Measurements from ENCODE around the gene KIDINS220. TPM values are rescaled to one million over a fixed set of nuclear protein-coding genes. Genes with fewer than 3 reads are reported as not detected.

The KIDINS220 gene
- total and polyA plus RNA-seq, 2 of the 13 experiments (the other 11 are each of a cell fraction or from before 2014, with no cell fraction given), result 25.2 to 32.3 TPM

- peak; percentile 41; the same call in 1 of the 2 replicates for TF ChIP-seq ARID5B (CRISPR knock-in tag; IDR thresholded peaks at IDR 0.05)
- TF ChIP-seq KDM5A (IDR thresholded peaks at IDR 0.05; ENCODE audit: borderline replicate concordance, low read length), result no peak
- no peak for TF ChIP-seq UBTF (CRISPR knock-in tag; IDR thresholded peaks at IDR 0.05)
- TF ChIP-seq ZNF331 (CRISPR knock-in tag; IDR thresholded peaks at IDR 0.05), result no peak
- no peak for TF ChIP-seq PITX1 (CRISPR knock-in tag; IDR thresholded peaks at IDR 0.05)
- no peak for TF ChIP-seq SPEN (CRISPR knock-in tag; IDR thresholded peaks at IDR 0.05; ENCODE audit: low read depth)
- TF ChIP-seq ZNF205 (CRISPR knock-in tag; IDR thresholded peaks at IDR 0.05), result no peak
- no peak for TF ChIP-seq HMG20B (CRISPR knock-in tag; conservative IDR thresholded peaks at IDR 0.05)
- TF ChIP-seq ZNF670 (CRISPR knock-in tag; IDR thresholded peaks at IDR 0.05; ENCODE audit: borderline replicate concordance), result no peak
- TF ChIP-seq, protein P1, sequence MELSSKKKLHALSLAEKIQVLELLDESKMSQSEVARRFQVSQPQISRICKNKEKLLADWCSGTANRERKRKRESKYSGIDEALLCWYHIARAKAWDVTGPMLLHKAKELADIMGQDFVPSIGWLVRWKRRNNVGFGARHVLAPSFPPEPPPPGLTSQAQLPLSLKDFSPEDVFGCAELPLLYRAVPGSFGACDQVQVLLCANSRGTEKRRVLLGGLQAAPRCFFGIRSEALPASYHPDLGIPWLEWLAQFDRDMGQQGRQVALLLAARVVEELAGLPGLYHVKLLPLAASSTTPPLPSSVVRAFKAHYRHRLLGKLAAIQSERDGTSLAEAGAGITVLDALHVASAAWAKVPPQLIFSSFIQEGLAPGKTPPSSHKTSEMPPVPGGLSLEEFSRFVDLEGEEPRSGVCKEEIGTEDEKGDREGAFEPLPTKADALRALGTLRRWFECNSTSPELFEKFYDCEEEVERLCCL (CRISPR knock-in tag; IDR thresholded peaks at IDR 0.05; ENCODE audit: borderline replicate concordance), result no peak
- 0 out of 2 replicates have a peak, but pooled peaks have one; percentile 21 for TF ChIP-seq FOSL1 (CRISPR knock-in tag; IDR thresholded peaks at IDR 0.05; ENCODE audit: borderline replicate concordance)
- no peak for TF ChIP-seq ZNF530 (CRISPR knock-in tag; IDR thresholded peaks at IDR 0.05; ENCODE audit: low read depth)
- TF ChIP-seq MAFF (IDR thresholded peaks at IDR 0.05; ENCODE audit: low read depth, low read length), result 0 out of 2 replicates have a peak, but pooled peaks have one; percentile 20
- no peak for TF ChIP-seq SSRP1 (CRISPR knock-in tag; IDR thresholded peaks at IDR 0.05)
- TF ChIP-seq, protein P2, sequence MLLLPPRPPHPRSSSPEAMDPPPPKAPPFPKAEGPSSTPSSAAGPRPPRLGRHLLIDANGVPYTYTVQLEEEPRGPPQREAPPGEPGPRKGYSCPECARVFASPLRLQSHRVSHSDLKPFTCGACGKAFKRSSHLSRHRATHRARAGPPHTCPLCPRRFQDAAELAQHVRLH (CRISPR knock-in tag; IDR thresholded peaks at IDR 0.05; ENCODE audit: borderline replicate concordance, low read depth), result no peak
- TF ChIP-seq TCF12 (IDR thresholded peaks at IDR 0.05), result no peak
- TF ChIP-seq TCF12 (CRISPR knock-in tag; IDR thresholded peaks at IDR 0.05), result no peak
- peak; percentile 72 for TF ChIP-seq ZBTB21 (CRISPR knock-in tag; IDR thresholded peaks at IDR 0.05)
- TF ChIP-seq ZNF550 (CRISPR knock-in tag; IDR thresholded peaks at IDR 0.05; ENCODE audit: borderline replicate concordance), result no peak
- TF ChIP-seq HOXA3 (CRISPR knock-in tag; IDR thresholded peaks at IDR 0.05), result no peak
- no peak for TF ChIP-seq TOPORS (CRISPR knock-in tag; IDR thresholded peaks at IDR 0.05)
- TF ChIP-seq IKZF4 (CRISPR knock-in tag; IDR thresholded peaks at IDR 0.05; ENCODE audit: borderline replicate concordance, low read depth, not compliant biosample characterization), result no peak
- no peak for TF ChIP-seq ZNF720 (CRISPR knock-in tag; IDR thresholded peaks at IDR 0.05)
- TF ChIP-seq KDM5B (CRISPR knock-in tag; IDR thresholded peaks at IDR 0.05; ENCODE audit: borderline replicate concordance), result no peak
Measured at GRCh38 chr2:8803658-8804379, 33.6 kb downstream of the KIDINS220 start (continued).

Data from HepG2 (cell line).